ENCODE data around the gene PAPOLG.

Gene PAPOLG

DNA sequence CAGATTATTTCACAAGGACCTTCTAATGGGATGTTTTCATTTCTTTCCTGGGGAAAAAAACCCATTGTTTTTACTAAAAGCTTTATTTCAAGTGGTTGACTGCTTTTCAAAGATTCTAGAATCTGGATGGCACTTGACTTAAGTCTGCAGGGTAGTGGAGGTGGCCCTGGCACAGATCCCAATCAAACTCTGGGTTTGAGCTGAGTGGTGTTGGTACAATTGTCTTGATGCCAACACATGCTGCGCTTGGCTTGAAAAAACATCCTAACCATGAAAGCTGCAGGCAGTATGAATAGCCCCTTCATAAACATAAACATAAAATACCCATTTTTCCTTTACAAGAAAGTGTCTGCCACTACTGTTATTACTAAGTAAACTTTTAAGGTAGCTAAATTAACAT lies 3.6 kb downstream of the PAPOLG start:
- Histone ChIP-seq H2AFZ (ENCODE audit: low read depth) (no peak overlapping the region), H3K4me2 (no peak overlapping the region), H3K27me3 (ENCODE audit: insufficient read depth, low read depth) (no peaks in the 10 kb centered on the region), H4K20me1 (ENCODE audit: insufficient read depth) (no peaks in the 10 kb centered on the region), H3K79me2 (ENCODE audit: insufficient read depth, low read depth) (peaks cover 30% of the 10 kb centered on the region), H3K36me3 (ENCODE audit: insufficient read depth) (peaks cover 2% of the 10 kb centered on the region; the same call in 1 of the 2 replicates), H3K4me3 (IDR thresholded peaks at IDR 0.05; ENCODE audit: insufficient read depth, low read depth, low read length) (no peak overlapping the region), H3K4me1 (ENCODE audit: low read depth, poor library complexity, severe bottlenecking) (peaks cover 18% of the 10 kb centered on the region), H3K9ac (no peak overlapping the region), H3K27ac (no peak overlapping the region)
- TF ChIP-seq, protein P1, sequence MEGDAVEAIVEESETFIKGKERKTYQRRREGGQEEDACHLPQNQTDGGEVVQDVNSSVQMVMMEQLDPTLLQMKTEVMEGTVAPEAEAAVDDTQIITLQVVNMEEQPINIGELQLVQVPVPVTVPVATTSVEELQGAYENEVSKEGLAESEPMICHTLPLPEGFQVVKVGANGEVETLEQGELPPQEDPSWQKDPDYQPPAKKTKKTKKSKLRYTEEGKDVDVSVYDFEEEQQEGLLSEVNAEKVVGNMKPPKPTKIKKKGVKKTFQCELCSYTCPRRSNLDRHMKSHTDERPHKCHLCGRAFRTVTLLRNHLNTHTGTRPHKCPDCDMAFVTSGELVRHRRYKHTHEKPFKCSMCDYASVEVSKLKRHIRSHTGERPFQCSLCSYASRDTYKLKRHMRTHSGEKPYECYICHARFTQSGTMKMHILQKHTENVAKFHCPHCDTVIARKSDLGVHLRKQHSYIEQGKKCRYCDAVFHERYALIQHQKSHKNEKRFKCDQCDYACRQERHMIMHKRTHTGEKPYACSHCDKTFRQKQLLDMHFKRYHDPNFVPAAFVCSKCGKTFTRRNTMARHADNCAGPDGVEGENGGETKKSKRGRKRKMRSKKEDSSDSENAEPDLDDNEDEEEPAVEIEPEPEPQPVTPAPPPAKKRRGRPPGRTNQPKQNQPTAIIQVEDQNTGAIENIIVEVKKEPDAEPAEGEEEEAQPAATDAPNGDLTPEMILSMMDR (conservative IDR thresholded peaks at IDR 0.05; ENCODE audit: low read depth, low read length) = no peak

DNA sequence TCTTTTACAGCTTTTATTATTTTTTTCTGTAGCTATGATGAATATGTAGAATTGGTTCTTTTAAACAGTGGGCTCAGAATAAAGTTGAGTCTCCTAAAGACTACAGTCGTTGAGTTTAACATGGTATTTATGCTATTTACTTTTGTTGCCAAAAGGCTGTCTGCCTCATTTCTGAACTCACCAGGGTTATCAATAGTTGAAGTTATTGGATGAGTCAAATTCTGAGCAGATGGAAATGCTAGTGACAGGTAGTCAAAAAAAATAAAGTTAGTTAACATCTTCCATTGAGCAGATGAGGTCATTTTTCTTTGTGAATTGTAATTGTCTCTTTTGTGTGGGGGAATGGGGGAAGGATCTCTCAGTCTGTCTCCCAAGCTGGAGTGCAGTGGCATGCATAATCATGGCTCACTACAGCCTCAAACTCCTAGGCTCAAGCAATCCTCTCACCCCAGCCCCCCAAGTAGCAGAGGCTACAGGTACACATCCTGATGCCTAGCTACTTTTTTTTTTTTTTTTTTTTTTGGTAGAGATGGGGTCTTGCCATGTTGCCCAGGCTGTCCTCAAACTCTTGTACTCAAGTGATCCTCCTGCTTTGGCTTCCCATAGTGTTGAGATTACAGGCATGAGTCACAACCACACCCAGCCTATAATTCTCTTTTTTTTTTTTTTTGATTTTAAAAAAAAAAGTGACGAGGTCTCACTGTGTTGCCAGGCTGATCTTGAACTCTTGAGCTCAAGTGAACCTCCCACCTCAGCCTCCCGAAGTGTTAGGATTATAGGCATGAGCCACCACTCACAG lies 8.9 kb downstream of the PAPOLG start:
- Histone ChIP-seq H3K4me1 (ENCODE audit: low read depth, poor library complexity, severe bottlenecking) (no peaks in the 10 kb centered on the region), H3K79me2 (ENCODE audit: insufficient read depth, low read depth) (no peaks in the 10 kb centered on the region; the same call in 1 of the 2 replicates), H3K4me3 (IDR thresholded peaks at IDR 0.05; ENCODE audit: insufficient read depth, low read depth, low read length) (no peak overlapping the region), H4K20me1 (ENCODE audit: insufficient read depth) (no peaks in the 10 kb centered on the region), H3K27ac (no peak overlapping the region), H3K9ac (no peak overlapping the region), H3K27me3 (ENCODE audit: insufficient read depth, low read depth) (no peaks in the 10 kb centered on the region), H2AFZ (ENCODE audit: low read depth) (no peak overlapping the region), H3K36me3 (ENCODE audit: insufficient read depth) (peaks cover 2% of the 10 kb centered on the region; the same call in 1 of the 2 replicates), H3K4me2 (no peak overlapping the region)
- TF ChIP-seq, protein P1 (conservative IDR thresholded peaks at IDR 0.05; ENCODE audit: low read depth, low read length) = no peak

DNA sequence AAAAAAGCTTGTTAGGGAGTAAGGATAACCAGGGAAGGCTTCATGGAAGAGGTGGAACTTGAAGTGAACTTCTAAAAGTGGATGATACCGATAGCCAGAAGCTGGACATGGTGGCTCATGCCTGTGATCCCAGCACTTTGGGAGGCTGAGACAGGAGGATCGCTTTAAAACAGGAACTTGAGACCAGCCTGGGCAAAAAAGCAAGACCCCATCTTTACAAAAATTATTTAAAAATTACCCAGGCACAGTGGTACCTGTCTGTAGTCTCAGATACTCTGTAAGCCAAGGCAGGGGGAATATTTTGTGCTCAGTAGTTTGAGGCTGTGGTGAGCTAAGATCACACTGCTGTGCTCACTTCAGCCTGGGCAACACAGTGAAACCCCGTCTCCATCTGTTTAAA lies 10.2 kb downstream of the PAPOLG start:
- Histone ChIP-seq H3K79me2 (ENCODE audit: insufficient read depth, low read depth) (no peaks in the 10 kb centered on the region; the same call in 1 of the 2 replicates), H4K20me1 (ENCODE audit: insufficient read depth) (no peaks in the 10 kb centered on the region), H3K4me1 (ENCODE audit: low read depth, poor library complexity, severe bottlenecking) (no peaks in the 10 kb centered on the region), H3K36me3 (ENCODE audit: insufficient read depth) (peaks cover under 1% of the 10 kb centered on the region; the same call in 1 of the 2 replicates), H3K4me3 (IDR thresholded peaks at IDR 0.05; ENCODE audit: insufficient read depth, low read depth, low read length) (no peak overlapping the region), H3K27ac (no peak overlapping the region), H3K27me3 (ENCODE audit: insufficient read depth, low read depth) (no peaks in the 10 kb centered on the region), H3K4me2 (no peak overlapping the region), H3K9ac (no peak overlapping the region), H2AFZ (ENCODE audit: low read depth) (no peak overlapping the region)
- TF ChIP-seq, protein P1 (conservative IDR thresholded peaks at IDR 0.05; ENCODE audit: low read depth, low read length) = no peak

DNA sequence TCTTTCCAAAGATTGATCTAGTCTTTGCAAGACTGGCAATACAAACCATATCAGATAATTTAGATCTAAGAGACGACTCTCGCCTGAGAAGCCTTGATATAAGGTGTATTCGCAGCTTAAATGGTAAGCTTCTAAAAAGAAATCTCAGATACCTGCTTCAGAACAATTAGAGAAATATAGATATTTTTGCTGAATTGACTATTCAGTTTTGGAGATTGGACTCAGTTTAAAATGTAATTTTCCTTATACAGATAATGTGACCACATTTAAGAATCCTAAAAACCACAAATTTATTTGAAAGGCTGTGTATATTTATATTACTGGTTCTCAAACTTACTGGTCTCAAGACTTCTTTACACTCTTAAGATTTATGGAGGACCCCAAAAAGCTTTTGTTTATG lies 15.4 kb downstream of the PAPOLG start:
- H3K36me3 ChIP-seq (ENCODE audit: insufficient read depth) = peaks cover 7% of the 10 kb centered on the region; the same call in 1 of the 2 replicates
- no peak overlapping the region for H2AFZ ChIP-seq (ENCODE audit: low read depth)
- no peak overlapping the region for H3K9ac ChIP-seq
- no peak overlapping the region for H3K4me2 ChIP-seq
- H4K20me1 ChIP-seq (ENCODE audit: insufficient read depth) = no peaks in the 10 kb centered on the region
- no peak overlapping the region for H3K4me3 ChIP-seq (IDR thresholded peaks at IDR 0.05; ENCODE audit: insufficient read depth, low read depth, low read length)
- TF ChIP-seq, protein P1 (conservative IDR thresholded peaks at IDR 0.05; ENCODE audit: low read depth, low read length) = no peak
- H3K4me1 ChIP-seq (ENCODE audit: low read depth, poor library complexity, severe bottlenecking) = no peaks in the 10 kb centered on the region
- no peak overlapping the region for H3K27ac ChIP-seq
- H3K79me2 ChIP-seq (ENCODE audit: insufficient read depth, low read depth) = no peaks in the 10 kb centered on the region
- no peaks in the 10 kb centered on the region for H3K27me3 ChIP-seq (ENCODE audit: insufficient read depth, low read depth)
